Panc1 (cell line): ENCODE measurements around the gene MN1. TPM values are rescaled to one million over a fixed set of nuclear protein-coding genes. Genes with fewer than 3 reads are reported as not detected.

Source experiments
- ATAC-seq: fragments of 200-7000 bp; cut with Tn5 transposase; 2 replicates; pipeline ENCODE4 v1.9.1; 2020; ENCODE audit warnings: mild to moderate bottlenecking, moderate library complexity
- BruUV-seq: library from RNA; stranded (reverse); fragments of 400-500 nt; replicated peaks from 2 replicates; lab custom pipeline; 2021; lab: Mats Ljungman, UMichigan
- CTCF ChIA-PET: fragments of 300-600 bp; sonication (Branson Sonifier 250); formaldehyde crosslinking; loops from one replicate; lab custom pipeline; 2022; ENCODE audit warnings: antibody characterized with exemption; lab: Charles Lee
- POLR2A ChIA-PET: fragments of 300-600 bp; sonication (Branson Sonifier 250); formaldehyde crosslinking; loops from one replicate; lab custom pipeline; 2022; ENCODE audit warnings: antibody characterized with exemption; lab: Charles Lee
- DNase-seq: peaks from one replicate; pipeline ENCODE4 v3.0.0-alpha.2; 2010; ENCODE audit warnings: low read depth, low spot score
- H3K27ac ChIP-seq: 2 replicates; pipeline ENCODE4 v1.5.1; 2011; ENCODE audit warnings: mild to moderate bottlenecking, low read length, inconsistent platforms
- H3K27me3 ChIP-seq: fragments of 200-500 bp; sonication (Bioruptor generic); 2 replicates; pipeline ENCODE4 v1.6.0; 2014; ENCODE audit warnings: low read length, inconsistent platforms; ENCODE audit not compliant: control insufficient read depth, insufficient read depth
- H3K36me3 ChIP-seq: fragments of 200-500 bp; sonication (Bioruptor generic); 2 replicates; pipeline ENCODE4 v1.5.1; 2014; ENCODE audit warnings: inconsistent platforms, mild to moderate bottlenecking, low read length, moderate library complexity; ENCODE audit not compliant: control insufficient read depth, insufficient read depth
- H3K4me1 ChIP-seq: 2 replicates; pipeline ENCODE4 v1.5.1; 2011; ENCODE audit warnings: inconsistent platforms, mild to moderate bottlenecking, low read length, moderate library complexity; ENCODE audit not compliant: control insufficient read depth, insufficient read depth
- H3K4me3 ChIP-seq, 2 experiments: 2 replicates each; pipeline ENCODE4 v1.5.1; 2011 to 2012; ENCODE audit warnings: low read depth in 2 of 2, low read length in 2 of 2, mild to moderate bottlenecking in 2 of 2, inconsistent platforms in 1 of 2, moderate library complexity in 1 of 2
- H3K9me3 ChIP-seq: fragments of 200-500 bp; sonication (Bioruptor generic); 2 replicates; pipeline ENCODE4 v1.5.1; 2014; ENCODE audit warnings: low read depth, mild to moderate bottlenecking, inconsistent platforms, low read length, moderate library complexity; ENCODE audit not compliant: control insufficient read depth, insufficient read depth
- CTCF ChIP-seq: fragments of 450-650 bp; IDR thresholded peaks from 2 replicates; pipeline ENCODE4 v1.5.1; 2017; ENCODE audit warnings: mild to moderate bottlenecking
- POLR2AphosphoS5 ChIP-seq: IDR thresholded peaks from 2 replicates; pipeline ENCODE4 v1.6.1; 2012; ENCODE audit warnings: mild to moderate bottlenecking, low read depth, low read length, moderate library complexity
- REST ChIP-seq, 2 experiments: IDR thresholded peaks; 2 replicates each; pipeline ENCODE4 v1.6.1; 2011 to 2012; ENCODE audit warnings: low read depth in 2 of 2, control low read depth in 1 of 2, low read length in 1 of 2, mild to moderate bottlenecking in 1 of 2, moderate library complexity in 1 of 2; ENCODE audit not compliant: insufficient read depth in 1 of 2
- SIN3A ChIP-seq: IDR thresholded peaks from 2 replicates; pipeline ENCODE4 v1.6.1; 2012; ENCODE audit warnings: low read depth, mild to moderate bottlenecking, low read length, moderate library complexity, borderline replicate concordance; ENCODE audit not compliant: insufficient read depth
- TCF7L2 ChIP-seq: IDR thresholded peaks from 2 replicates; pipeline ENCODE4 v1.6.1; 2011; ENCODE audit warnings: mild to moderate bottlenecking, low read depth, low read length, inconsistent platforms
- in situ Hi-C: cut with HindIII; loops from 2 replicates; pipeline ENCODE4 v1.10.0; 2016; ENCODE audit warnings: low sequenced_read_pairs, low pct_unique_long_range_greater_than_20kb
- intact Hi-C: fragments of 100-400 bp; cut with micrococcal nuclease; formaldehyde crosslinking; loops from one replicate; pipeline ENCODE4 v1.10.0; 2022; ENCODE audit not compliant: unreplicated experiment
- total RNA-seq: library from RNA; stranded (reverse); gene quantifications from one replicate; pipeline ENCODE4 v1.2.1, GENCODE V29; 2021; ENCODE audit not compliant: unreplicated experiment

MN1 gene
- total RNA-seq, 1 experiment from 2014 or later = 0.51 TPM

DNA sequence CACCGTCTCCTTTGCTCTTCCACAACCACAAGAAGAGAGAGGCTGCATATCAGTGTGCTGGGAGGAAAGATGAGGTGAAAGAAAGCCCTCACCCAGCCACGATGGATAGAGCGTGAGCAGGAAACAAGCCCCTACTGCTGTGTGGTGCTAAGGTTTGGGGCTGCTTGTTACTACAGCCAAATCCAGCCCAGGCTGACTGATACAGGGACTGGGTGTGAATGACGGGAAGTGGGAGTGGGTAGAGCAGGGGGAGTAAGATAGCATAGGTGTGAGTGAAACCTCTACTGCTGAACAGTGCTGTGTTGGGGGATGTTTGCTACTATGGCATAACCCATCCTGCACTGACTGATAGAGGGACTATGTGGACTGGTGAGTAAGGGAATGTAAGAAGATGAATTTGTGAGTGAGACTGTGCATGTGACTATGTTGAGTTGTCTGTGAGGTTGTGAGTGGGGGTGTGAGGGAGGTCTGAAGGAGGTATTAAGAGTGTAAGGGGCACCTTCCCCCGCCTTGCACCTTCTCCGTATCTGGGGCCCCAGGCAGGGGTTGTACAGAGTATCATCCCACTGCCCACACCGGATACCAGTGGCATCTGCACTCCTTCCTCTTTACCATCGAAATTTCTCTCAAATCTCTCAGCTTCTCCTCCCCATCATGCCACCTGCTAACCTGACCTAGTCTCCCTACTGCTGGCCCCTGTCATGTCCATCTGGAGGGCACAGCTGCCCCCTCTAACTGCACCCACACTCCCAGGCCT, 91.5 kb downstream of the MN1 start:
- ATAC-seq (no peak), DNase-seq (no peak)
- TF ChIP-seq SIN3A (no peak), POLR2AphosphoS5 (no peak), REST (IDR thresholded peaks at IDR 0.05; ENCODE audit: insufficient read depth in 1 of 2, low read depth in 2 of 2, low read length in 1 of 2) (no peak), CTCF (no peak), TCF7L2 (no peak)
- CTCF ChIA-PET = no interaction called here
- intact Hi-C loops (no loop called here), in situ Hi-C loops (no loop called here)
- BruUV-seq = no TSS peak
- Histone ChIP-seq H3K4me1 (no peaks in the 10 kb centered on the region), H3K4me3 (no peak overlapping the region), H3K36me3 (no peaks in the 10 kb centered on the region), H3K27me3 (no peaks in the 10 kb centered on the region), H3K27ac (no peak overlapping the region), H3K9me3 (no peaks in the 10 kb centered on the region)
- POLR2A ChIA-PET = no interaction called here

- in situ Hi-C loops (no loop called here), intact Hi-C loops (no loop called here)
- no peaks in the 10 kb centered on the region for H3K9me3 ChIP-seq
- CTCF ChIA-PET = no interaction called here
- H3K27me3 ChIP-seq = no peaks in the 10 kb centered on the region
- no peak for TF ChIP-seq CTCF
- no peak for TF ChIP-seq REST (IDR thresholded peaks at IDR 0.05; ENCODE audit: insufficient read depth in 1 of 2, low read depth in 2 of 2, low read length in 1 of 2)
- TF ChIP-seq SIN3A = no peak
- TF ChIP-seq TCF7L2 = no peak
- no peak for TF ChIP-seq POLR2AphosphoS5
- POLR2A ChIA-PET = no interaction called here
- DNase-seq (no peak), ATAC-seq (no peak)
- no TSS peak for BruUV-seq
- H3K4me3 ChIP-seq = no peak overlapping the region
- H3K36me3 ChIP-seq = no peaks in the 10 kb centered on the region
- H3K4me1 ChIP-seq = no peaks in the 10 kb centered on the region
- no peak overlapping the region for H3K27ac ChIP-seq
Observed at GRCh38 chr22:27706489-27706888, 95.1 kb downstream of the MN1 start.
